ENCODE data around the gene BCL11B. TPM values are rescaled to one million over a fixed set of nuclear protein-coding genes. Genes with fewer than 3 reads are reported as not detected.

The BCL11B gene
- 1.3 and 1.5 TPM in 2 replicates for total RNA-seq (ENCODE audit: low replicate concordance)

DNA sequence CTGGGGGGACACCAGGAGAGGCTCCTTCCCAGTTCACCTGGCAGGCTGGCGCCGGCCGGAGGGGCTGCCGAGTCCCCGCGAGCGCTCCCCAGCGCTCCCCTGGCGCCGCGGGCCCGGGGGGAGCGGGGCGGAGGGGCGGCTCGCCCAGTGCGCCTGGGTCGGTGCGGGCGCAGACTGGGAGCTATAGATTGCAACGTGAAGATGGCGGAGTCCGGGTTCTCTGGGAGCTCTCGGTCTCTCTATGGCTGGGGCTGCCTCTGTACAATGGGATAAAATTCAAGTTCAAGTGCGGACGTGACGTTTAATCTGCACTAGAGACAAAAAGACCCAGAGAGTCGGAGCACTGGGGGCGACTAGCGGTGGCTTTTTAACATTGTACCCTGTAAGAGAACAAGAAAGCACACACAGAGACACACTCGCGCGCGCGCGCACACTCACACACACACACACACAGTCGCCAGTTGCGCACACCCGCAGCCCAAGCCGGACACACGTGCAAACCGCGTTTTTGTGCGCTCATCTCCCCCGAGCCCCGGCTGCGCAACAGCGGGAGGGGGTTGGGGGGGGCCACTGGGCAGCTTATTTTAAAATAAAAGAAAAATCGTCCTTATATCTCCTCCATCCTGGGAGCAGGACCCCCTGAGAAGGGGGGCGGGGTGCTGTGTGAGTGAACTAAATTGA lies at the start of gene BCL11B:
TSS of gene BCL11B (minus strand) at position 247 of the 681 bp plus-strand sequence. CDS start 979 bp downstream, outside the sequence.
- Histone ChIP-seq H2AFZ (replicated peaks) (peak within 1 kb of the TSS; percentile 65), H3K27me3 (peaks cover 97% of the 10 kb centered on the region), H3F3A (ENCODE audit: low read depth) (peaks cover 28% of the 10 kb centered on the region), H3K79me2 (ENCODE audit: low read depth) (no peaks in the 10 kb centered on the region), H3K9me3 (ENCODE audit: low read depth) (no peaks in the 10 kb centered on the region), H3K4me2 (peak within 1 kb of the TSS; percentile 93), H3K4me1 (peaks cover 43% of the 10 kb centered on the region), H3K27ac (no peak within 1 kb of the TSS), H3K36me3 (no peaks in the 10 kb centered on the region), H3K9ac (no peak within 1 kb of the TSS), H4K20me1 (ENCODE audit: low read depth) (peaks cover 45% of the 10 kb centered on the region), H3K4me3 (peak within 1 kb of the TSS; percentile 75)
- peak within 1 kb of the TSS; percentile 86 for H3K4me3 Mint-ChIP-seq
- H3K9me3 Mint-ChIP-seq, result no peaks in the 10 kb centered on the region
- peaks cover 65% of the 10 kb centered on the region for H3K27me3 Mint-ChIP-seq (ENCODE audit: insufficient read depth, low read depth)
- no peak within 1 kb of the TSS for H3K27ac Mint-ChIP-seq
- DNase-seq (ENCODE audit: low spot score), result peak; percentile 71
- TF ChIP-seq EZH2phosphoT487 (IDR thresholded peaks at IDR 0.05) (peak; percentile 74), EZH2 (IDR thresholded peaks at IDR 0.05) (peak; percentile 61)
- TF ChIP-seq, protein P1, sequence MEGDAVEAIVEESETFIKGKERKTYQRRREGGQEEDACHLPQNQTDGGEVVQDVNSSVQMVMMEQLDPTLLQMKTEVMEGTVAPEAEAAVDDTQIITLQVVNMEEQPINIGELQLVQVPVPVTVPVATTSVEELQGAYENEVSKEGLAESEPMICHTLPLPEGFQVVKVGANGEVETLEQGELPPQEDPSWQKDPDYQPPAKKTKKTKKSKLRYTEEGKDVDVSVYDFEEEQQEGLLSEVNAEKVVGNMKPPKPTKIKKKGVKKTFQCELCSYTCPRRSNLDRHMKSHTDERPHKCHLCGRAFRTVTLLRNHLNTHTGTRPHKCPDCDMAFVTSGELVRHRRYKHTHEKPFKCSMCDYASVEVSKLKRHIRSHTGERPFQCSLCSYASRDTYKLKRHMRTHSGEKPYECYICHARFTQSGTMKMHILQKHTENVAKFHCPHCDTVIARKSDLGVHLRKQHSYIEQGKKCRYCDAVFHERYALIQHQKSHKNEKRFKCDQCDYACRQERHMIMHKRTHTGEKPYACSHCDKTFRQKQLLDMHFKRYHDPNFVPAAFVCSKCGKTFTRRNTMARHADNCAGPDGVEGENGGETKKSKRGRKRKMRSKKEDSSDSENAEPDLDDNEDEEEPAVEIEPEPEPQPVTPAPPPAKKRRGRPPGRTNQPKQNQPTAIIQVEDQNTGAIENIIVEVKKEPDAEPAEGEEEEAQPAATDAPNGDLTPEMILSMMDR (IDR thresholded peaks at IDR 0.05), result peak; percentile 49
- H3K4me1 Mint-ChIP-seq, result peaks cover 40% of the 10 kb centered on the region
- H3K36me3 Mint-ChIP-seq, result no peaks in the 10 kb centered on the region

DNA sequence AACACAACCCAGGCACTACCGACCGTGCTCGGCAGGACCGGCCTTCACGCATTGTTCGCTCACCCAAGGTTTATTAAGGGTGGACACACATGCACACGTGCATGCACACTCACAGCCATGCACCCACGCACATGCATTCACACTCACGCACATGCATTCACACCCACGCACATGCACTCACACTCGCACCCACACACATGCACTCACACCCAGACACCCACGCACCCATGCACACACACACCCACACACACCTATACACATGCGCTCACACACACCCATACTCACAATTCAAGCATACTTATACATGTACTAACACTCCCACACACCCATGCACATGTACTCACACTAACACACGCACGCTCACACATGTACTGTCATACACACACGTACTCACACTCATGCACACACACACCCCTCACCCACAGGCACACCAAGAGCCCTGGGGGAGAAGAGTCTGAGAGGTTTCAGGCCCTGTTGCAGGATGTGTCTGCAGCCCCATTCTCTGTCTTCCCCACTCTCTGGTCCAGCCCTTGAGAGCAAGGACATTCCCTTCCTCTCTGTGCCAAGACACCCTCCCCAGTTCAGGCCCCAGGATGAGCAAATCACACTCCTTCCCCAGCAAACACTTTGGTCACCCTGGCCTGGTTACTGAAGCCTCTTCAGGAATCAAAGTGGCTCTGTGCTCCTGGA lies 49.4 kb upstream of the BCL11B start:
- Histone ChIP-seq H3K27me3 (no peaks in the 10 kb centered on the region), H3K4me3 (no peak overlapping the region), H3F3A (ENCODE audit: low read depth) (no peaks in the 10 kb centered on the region), H2AFZ (replicated peaks) (no peak overlapping the region), H4K20me1 (ENCODE audit: low read depth) (no peaks in the 10 kb centered on the region), H3K4me1 (no peaks in the 10 kb centered on the region), H3K27ac (no peak overlapping the region), H3K9ac (no peak overlapping the region), H3K9me3 (ENCODE audit: low read depth) (no peaks in the 10 kb centered on the region), H3K4me2 (no peak overlapping the region), H3K36me3 (no peaks in the 10 kb centered on the region), H3K79me2 (ENCODE audit: low read depth) (no peaks in the 10 kb centered on the region)
- TF ChIP-seq, protein P1 (IDR thresholded peaks at IDR 0.05), result no peak
- TF ChIP-seq EZH2 (IDR thresholded peaks at IDR 0.05) (no peak), EZH2phosphoT487 (IDR thresholded peaks at IDR 0.05) (no peak)
- Mint-ChIP-seq H3K27ac (peak overlapping the region; percentile 18), H3K9me3 (no peaks in the 10 kb centered on the region), H3K27me3 (ENCODE audit: insufficient read depth, low read depth) (peaks cover 9% of the 10 kb centered on the region), H3K4me1 (peaks cover 14% of the 10 kb centered on the region), H3K4me3 (no peak overlapping the region), H3K36me3 (no peaks in the 10 kb centered on the region)
- no peak for DNase-seq (ENCODE audit: low spot score)

DNA sequence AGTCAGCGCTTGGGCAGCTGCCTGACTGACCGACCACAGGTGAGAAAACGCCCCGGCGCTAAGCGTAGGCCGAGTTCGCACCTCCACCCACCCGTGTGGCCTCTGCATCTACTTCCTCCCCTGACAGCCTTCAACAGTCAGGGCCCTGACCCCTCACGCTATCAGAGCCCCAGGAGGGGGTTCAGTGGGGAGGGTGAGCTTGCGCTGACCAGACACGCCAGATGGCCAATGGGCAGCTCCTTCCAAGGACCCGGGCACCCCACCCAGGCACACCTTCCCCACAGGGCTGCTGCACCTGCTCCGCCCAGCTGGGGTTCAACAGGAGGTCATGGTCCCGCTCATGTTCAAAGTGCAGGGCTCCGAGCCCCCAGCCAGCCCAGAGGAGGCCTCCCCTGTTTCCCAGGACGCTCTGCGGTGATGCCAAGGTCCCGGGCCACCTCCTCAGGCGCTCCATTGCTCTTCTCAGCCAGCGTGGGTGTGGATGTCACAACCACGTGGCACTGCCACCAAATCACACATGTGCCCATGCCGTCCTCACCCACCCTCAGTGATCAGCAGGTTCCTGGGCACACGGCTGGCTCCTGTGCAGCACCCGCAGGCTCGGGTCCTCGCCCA lies 48.7 kb upstream of the BCL11B start:
- H3K27ac Mint-ChIP-seq, result no peak overlapping the region
- no peaks in the 10 kb centered on the region for H3K36me3 Mint-ChIP-seq
- H3K4me1 Mint-ChIP-seq, result peaks cover 14% of the 10 kb centered on the region
- no peaks in the 10 kb centered on the region for H4K20me1 ChIP-seq (ENCODE audit: low read depth)
- H3F3A ChIP-seq (ENCODE audit: low read depth), result no peaks in the 10 kb centered on the region
- H2AFZ ChIP-seq (replicated peaks), result no peak overlapping the region
- TF ChIP-seq, protein P1 (IDR thresholded peaks at IDR 0.05), result no peak
- TF ChIP-seq EZH2 (IDR thresholded peaks at IDR 0.05) (no peak), EZH2phosphoT487 (IDR thresholded peaks at IDR 0.05) (no peak)
- H3K27me3 ChIP-seq, result no peaks in the 10 kb centered on the region
- H3K36me3 ChIP-seq, result no peaks in the 10 kb centered on the region
- H3K9me3 ChIP-seq (ENCODE audit: low read depth), result no peaks in the 10 kb centered on the region
- H3K4me1 ChIP-seq, result no peaks in the 10 kb centered on the region
- H3K9ac ChIP-seq, result no peak overlapping the region
- no peak for DNase-seq (ENCODE audit: low spot score)
- H3K4me2 ChIP-seq, result no peak overlapping the region
- peaks cover 9% of the 10 kb centered on the region for H3K27me3 Mint-ChIP-seq (ENCODE audit: insufficient read depth, low read depth)
- H3K4me3 ChIP-seq, result no peak overlapping the region
- H3K4me3 Mint-ChIP-seq, result no peak overlapping the region
- no peak overlapping the region for H3K27ac ChIP-seq
- no peaks in the 10 kb centered on the region for H3K9me3 Mint-ChIP-seq
- no peaks in the 10 kb centered on the region for H3K79me2 ChIP-seq (ENCODE audit: low read depth)

Measured in neural progenitor cell (in vitro differentiated cells).